ENCODE data around the gene COL7A1. TPM values are rescaled to one million over a fixed set of nuclear protein-coding genes. Genes with fewer than 3 reads are reported as not detected.

COL7A1 gene
- total RNA-seq, 1 experiment from 2014 or later = 8.1 TPM

DNA sequence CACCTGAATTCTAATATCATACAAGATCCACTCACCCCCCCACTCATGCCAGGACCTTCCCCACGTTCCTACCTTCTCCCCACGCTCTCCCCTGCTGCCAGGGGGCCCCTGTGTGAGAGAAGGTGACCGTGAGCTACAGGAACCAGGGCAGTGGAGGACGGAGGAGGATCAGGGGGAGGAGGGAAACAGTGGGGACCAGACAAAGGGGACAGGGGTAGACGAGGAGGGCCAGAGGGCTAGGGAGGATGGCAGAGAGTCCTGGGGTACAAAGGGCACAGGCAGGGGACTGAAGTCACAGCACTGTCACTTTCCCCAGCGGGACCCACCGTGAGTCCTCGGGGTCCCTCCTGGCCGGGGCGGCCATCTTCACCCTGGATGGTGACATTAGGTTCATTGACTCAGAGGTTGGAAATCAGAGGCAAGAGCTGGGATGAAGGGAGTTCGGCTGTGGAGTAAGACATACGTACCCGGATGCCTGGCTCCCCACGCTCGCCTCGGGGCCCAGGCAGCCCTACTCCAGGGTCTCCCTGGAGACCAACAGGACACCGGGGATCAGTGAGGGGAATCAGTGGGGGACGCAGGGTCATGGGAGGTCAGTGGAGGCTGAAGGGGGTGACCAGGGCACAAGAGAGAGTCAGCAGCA, 25.2 kb downstream of the COL7A1 start:
- ChIA-PET CTCF (interaction anchor here (1.4 to 1.8 kb wide), 3 partner anchors 9 to 65 kb away, joined by 3 to 6 read pairs (median 3); partner anchors contain the start of gene SLC26A6), POLR2A (no interaction called here)
- ATAC-seq = no peak
- Mint-ChIP-seq H3K27ac (no peak overlapping the region), H3K4me3 (no peak overlapping the region), H3K27me3 (ENCODE audit: low read depth) (no peaks in the 10 kb centered on the region), H3K36me3 (no peaks in the 10 kb centered on the region), H3K4me1 (no peaks in the 10 kb centered on the region), H3K9me3 (no peaks in the 10 kb centered on the region)
- DNase-seq (ENCODE audit: low spot score) = no peak
- no peak for TF ChIP-seq ZNF121 (CRISPR knock-in tag; IDR thresholded peaks at IDR 0.05)
- no peak for TF ChIP-seq RORB (CRISPR knock-in tag; IDR thresholded peaks at IDR 0.05)
- TF ChIP-seq, protein P1, sequence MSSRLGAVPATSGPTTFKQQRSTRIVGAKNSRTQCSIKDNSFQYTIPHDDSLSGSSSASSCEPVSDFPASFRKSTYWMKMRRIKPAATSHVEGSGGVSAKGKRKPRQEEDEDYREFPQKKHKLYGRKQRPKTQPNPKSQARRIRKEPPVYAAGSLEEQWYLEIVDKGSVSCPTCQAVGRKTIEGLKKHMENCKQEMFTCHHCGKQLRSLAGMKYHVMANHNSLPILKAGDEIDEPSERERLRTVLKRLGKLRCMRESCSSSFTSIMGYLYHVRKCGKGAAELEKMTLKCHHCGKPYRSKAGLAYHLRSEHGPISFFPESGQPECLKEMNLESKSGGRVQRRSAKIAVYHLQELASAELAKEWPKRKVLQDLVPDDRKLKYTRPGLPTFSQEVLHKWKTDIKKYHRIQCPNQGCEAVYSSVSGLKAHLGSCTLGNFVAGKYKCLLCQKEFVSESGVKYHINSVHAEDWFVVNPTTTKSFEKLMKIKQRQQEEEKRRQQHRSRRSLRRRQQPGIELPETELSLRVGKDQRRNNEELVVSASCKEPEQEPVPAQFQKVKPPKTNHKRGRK (CRISPR knock-in tag; IDR thresholded peaks at IDR 0.05; ENCODE audit: borderline replicate concordance) = no peak
- TF ChIP-seq ETV6 (CRISPR knock-in tag; IDR thresholded peaks at IDR 0.05) = no peak
- TF ChIP-seq EMX1 (CRISPR knock-in tag; IDR thresholded peaks at IDR 0.05) = no peak
- TF ChIP-seq, protein P2, sequence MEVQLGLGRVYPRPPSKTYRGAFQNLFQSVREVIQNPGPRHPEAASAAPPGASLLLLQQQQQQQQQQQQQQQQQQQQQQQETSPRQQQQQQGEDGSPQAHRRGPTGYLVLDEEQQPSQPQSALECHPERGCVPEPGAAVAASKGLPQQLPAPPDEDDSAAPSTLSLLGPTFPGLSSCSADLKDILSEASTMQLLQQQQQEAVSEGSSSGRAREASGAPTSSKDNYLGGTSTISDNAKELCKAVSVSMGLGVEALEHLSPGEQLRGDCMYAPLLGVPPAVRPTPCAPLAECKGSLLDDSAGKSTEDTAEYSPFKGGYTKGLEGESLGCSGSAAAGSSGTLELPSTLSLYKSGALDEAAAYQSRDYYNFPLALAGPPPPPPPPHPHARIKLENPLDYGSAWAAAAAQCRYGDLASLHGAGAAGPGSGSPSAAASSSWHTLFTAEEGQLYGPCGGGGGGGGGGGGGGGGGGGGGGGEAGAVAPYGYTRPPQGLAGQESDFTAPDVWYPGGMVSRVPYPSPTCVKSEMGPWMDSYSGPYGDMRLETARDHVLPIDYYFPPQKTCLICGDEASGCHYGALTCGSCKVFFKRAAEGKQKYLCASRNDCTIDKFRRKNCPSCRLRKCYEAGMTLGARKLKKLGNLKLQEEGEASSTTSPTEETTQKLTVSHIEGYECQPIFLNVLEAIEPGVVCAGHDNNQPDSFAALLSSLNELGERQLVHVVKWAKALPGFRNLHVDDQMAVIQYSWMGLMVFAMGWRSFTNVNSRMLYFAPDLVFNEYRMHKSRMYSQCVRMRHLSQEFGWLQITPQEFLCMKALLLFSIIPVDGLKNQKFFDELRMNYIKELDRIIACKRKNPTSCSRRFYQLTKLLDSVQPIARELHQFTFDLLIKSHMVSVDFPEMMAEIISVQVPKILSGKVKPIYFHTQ (CRISPR knock-in tag; IDR thresholded peaks at IDR 0.05) = no peak
- TF ChIP-seq, protein P3, sequence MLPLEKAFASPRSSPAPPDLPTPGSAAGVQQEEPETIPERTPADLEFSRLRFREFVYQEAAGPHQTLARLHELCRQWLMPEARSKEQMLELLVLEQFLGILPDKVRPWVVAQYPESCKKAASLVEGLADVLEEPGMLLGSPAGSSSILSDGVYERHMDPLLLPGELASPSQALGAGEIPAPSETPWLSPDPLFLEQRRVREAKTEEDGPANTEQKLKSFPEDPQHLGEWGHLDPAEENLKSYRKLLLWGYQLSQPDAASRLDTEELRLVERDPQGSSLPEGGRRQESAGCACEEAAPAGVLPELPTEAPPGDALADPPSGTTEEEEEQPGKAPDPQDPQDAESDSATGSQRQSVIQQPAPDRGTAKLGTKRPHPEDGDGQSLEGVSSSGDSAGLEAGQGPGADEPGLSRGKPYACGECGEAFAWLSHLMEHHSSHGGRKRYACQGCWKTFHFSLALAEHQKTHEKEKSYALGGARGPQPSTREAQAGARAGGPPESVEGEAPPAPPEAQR (CRISPR knock-in tag; IDR thresholded peaks at IDR 0.05) = no peak
- TF ChIP-seq, protein P4, sequence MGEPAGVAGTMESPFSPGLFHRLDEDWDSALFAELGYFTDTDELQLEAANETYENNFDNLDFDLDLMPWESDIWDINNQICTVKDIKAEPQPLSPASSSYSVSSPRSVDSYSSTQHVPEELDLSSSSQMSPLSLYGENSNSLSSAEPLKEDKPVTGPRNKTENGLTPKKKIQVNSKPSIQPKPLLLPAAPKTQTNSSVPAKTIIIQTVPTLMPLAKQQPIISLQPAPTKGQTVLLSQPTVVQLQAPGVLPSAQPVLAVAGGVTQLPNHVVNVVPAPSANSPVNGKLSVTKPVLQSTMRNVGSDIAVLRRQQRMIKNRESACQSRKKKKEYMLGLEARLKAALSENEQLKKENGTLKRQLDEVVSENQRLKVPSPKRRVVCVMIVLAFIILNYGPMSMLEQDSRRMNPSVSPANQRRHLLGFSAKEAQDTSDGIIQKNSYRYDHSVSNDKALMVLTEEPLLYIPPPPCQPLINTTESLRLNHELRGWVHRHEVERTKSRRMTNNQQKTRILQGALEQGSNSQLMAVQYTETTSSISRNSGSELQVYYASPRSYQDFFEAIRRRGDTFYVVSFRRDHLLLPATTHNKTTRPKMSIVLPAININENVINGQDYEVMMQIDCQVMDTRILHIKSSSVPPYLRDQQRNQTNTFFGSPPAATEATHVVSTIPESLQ (CRISPR knock-in tag; IDR thresholded peaks at IDR 0.05) = no peak
- TF ChIP-seq, protein P5, sequence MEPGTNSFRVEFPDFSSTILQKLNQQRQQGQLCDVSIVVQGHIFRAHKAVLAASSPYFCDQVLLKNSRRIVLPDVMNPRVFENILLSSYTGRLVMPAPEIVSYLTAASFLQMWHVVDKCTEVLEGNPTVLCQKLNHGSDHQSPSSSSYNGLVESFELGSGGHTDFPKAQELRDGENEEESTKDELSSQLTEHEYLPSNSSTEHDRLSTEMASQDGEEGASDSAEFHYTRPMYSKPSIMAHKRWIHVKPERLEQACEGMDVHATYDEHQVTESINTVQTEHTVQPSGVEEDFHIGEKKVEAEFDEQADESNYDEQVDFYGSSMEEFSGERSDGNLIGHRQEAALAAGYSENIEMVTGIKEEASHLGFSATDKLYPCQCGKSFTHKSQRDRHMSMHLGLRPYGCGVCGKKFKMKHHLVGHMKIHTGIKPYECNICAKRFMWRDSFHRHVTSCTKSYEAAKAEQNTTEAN (CRISPR knock-in tag; IDR thresholded peaks at IDR 0.05) = no peak
- TF ChIP-seq ZNF263 (CRISPR knock-in tag; IDR thresholded peaks at IDR 0.05; ENCODE audit: low read depth) = no peak
- no peak for TF ChIP-seq SP1 (CRISPR knock-in tag; conservative IDR thresholded peaks at IDR 0.05)
- TF ChIP-seq JAZF1 (CRISPR knock-in tag; IDR thresholded peaks at IDR 0.05) = no peak
- no peak for TF ChIP-seq KAT7 (CRISPR knock-in tag; IDR thresholded peaks at IDR 0.05; ENCODE audit: borderline replicate concordance)
- TF ChIP-seq, protein P6, sequence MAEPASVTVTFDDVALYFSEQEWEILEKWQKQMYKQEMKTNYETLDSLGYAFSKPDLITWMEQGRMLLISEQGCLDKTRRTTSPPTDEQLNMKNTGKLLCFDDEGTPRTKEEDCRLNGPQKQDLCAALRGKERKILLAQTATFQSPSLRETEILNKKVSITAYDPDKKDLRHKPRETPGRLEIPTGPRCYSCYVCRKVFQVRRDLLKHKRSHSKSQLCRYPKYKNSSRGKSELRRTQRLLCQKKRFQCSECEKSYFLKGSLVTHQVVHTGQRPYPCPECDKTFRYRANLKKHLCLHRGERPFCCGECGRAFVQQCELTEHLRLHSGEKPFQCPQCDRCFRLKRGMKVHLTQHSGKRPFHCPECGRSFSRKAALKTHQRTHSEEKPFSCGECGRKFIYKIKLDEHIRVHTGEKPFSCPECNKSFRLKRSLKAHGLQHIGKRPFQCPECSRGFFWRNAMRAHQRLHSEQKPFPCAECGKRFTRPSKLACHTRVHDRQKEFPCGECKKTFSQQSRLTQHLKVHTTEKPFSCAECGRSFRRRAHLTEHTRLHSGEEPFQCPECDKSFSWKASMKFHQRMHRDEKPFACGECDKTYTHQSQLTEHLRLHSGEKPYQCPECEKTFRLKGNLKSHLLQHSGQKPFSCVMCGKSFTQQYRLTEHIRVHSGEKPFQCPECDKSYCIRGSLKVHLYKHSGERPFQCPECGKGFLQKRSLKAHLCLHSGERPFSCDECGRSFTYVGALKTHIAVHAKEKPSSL (CRISPR knock-in tag; conservative IDR thresholded peaks at IDR 0.05) = no peak
- TF ChIP-seq, protein P7, sequence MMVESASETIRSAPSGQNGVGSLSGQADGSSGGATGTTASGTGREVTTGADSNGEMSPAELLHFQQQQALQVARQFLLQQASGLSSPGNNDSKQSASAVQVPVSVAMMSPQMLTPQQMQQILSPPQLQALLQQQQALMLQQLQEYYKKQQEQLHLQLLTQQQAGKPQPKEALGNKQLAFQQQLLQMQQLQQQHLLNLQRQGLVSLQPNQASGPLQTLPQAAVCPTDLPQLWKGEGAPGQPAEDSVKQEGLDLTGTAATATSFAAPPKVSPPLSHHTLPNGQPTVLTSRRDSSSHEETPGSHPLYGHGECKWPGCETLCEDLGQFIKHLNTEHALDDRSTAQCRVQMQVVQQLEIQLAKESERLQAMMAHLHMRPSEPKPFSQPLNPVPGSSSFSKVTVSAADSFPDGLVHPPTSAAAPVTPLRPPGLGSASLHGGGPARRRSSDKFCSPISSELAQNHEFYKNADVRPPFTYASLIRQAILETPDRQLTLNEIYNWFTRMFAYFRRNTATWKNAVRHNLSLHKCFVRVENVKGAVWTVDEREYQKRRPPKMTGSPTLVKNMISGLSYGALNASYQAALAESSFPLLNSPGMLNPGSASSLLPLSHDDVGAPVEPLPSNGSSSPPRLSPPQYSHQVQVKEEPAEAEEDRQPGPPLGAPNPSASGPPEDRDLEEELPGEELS (CRISPR knock-in tag; IDR thresholded peaks at IDR 0.05) = no peak
- no peak for TF ChIP-seq TEAD4 (CRISPR knock-in tag; IDR thresholded peaks at IDR 0.05)
- no peak for TF ChIP-seq RELA (CRISPR knock-in tag; IDR thresholded peaks at IDR 0.05; ENCODE audit: borderline replicate concordance)
- no peak for TF ChIP-seq HMGA2 (CRISPR knock-in tag; IDR thresholded peaks at IDR 0.05)
- no peak for TF ChIP-seq JUN (CRISPR knock-in tag; IDR thresholded peaks at IDR 0.05)
